ENCODE data around the gene SCN9A. TPM values are rescaled to one million over a fixed set of nuclear protein-coding genes. Genes with fewer than 3 reads are reported as not detected.

SCN9A gene
- total RNA-seq, 3 donors from 2014 or later: 9.0 to 24.3 (median 23.3) TPM

GRCh38 chr2:166341426-166341825 is 34.3 kb downstream of the SCN9A start:
- Histone ChIP-seq H3K4me3 (no peak overlapping the region), H3K9me3 (no peaks in the 10 kb centered on the region), H3K4me1 (ENCODE audit: low read depth) (no peaks in the 10 kb centered on the region), H3K36me3 (ENCODE audit: low read depth) (no peaks in the 10 kb centered on the region)
- TF ChIP-seq CTCF (IDR thresholded peaks at IDR 0.05): no peak
- intact Hi-C loops (cut with DNase I, micrococcal nuclease): no loop called here
- DNase-seq (no peak), ATAC-seq (no peak)

GRCh38 chr2:166338831-166339339 is 36.9 kb downstream of the SCN9A start:
- H3K9me3 ChIP-seq: no peaks in the 10 kb centered on the region
- intact Hi-C loops (cut with DNase I, micrococcal nuclease): no loop called here
- no peak overlapping the region for H3K4me3 ChIP-seq
- no peaks in the 10 kb centered on the region for H3K36me3 ChIP-seq (ENCODE audit: low read depth)
- no peaks in the 10 kb centered on the region for H3K4me1 ChIP-seq (ENCODE audit: low read depth)
- no peak for DNase-seq
- no peak for ATAC-seq
- TF ChIP-seq CTCF (IDR thresholded peaks at IDR 0.05): no peak

- TF ChIP-seq CTCF (IDR thresholded peaks at IDR 0.05): no peak
- DNase-seq (no peak), ATAC-seq (no peak)
- intact Hi-C loops (cut with DNase I, micrococcal nuclease): no loop called here
- Histone ChIP-seq H3K9me3 (no peaks in the 10 kb centered on the region), H3K4me3 (no peak overlapping the region), H3K36me3 (ENCODE audit: low read depth) (no peaks in the 10 kb centered on the region), H3K4me1 (ENCODE audit: low read depth) (no peaks in the 10 kb centered on the region)
Measured at GRCh38 chr2:166337932-166338331, 37.8 kb downstream of the SCN9A start.

- ATAC-seq (no peak), DNase-seq (no peak)
- no peak overlapping the region for H3K4me3 ChIP-seq
- H3K4me1 ChIP-seq (ENCODE audit: low read depth): no peaks in the 10 kb centered on the region
- intact Hi-C loops (cut with DNase I, micrococcal nuclease): no loop called here
- no peaks in the 10 kb centered on the region for H3K9me3 ChIP-seq
- no peaks in the 10 kb centered on the region for H3K36me3 ChIP-seq (ENCODE audit: low read depth)
- TF ChIP-seq CTCF (IDR thresholded peaks at IDR 0.05): no peak
Measured at GRCh38 chr2:166335284-166335683, 40.5 kb downstream of the SCN9A start.

- Histone ChIP-seq H3K9me3 (no peaks in the 10 kb centered on the region), H3K4me1 (ENCODE audit: low read depth) (no peaks in the 10 kb centered on the region), H3K4me3 (no peak overlapping the region), H3K36me3 (ENCODE audit: low read depth) (no peaks in the 10 kb centered on the region)
- DNase-seq (no peak), ATAC-seq (no peak)
- intact Hi-C loops (cut with DNase I, micrococcal nuclease): no loop called here
- no peak for TF ChIP-seq CTCF (IDR thresholded peaks at IDR 0.05)
Measured at GRCh38 chr2:166334805-166335204, 40.9 kb downstream of the SCN9A start.

- no peak for ATAC-seq
- DNase-seq: no peak
- Histone ChIP-seq H3K9me3 (no peaks in the 10 kb centered on the region), H3K36me3 (ENCODE audit: low read depth) (no peaks in the 10 kb centered on the region), H3K4me3 (no peak overlapping the region), H3K4me1 (ENCODE audit: low read depth) (no peaks in the 10 kb centered on the region)
- intact Hi-C loops (cut with DNase I, micrococcal nuclease): no loop called here
- TF ChIP-seq CTCF (IDR thresholded peaks at IDR 0.05): no peak
Measured at GRCh38 chr2:166333801-166334200, 41.9 kb downstream of the SCN9A start.

All from mucosa of descending colon (tissue), 3 donors.